Measurements from ENCODE around the gene ZC3H11A. TPM values are rescaled to one million over a fixed set of nuclear protein-coding genes. Genes with fewer than 3 reads are reported as not detected.
"Not testable (repeated sequence)": the region's sequence is repeated elsewhere in the genome, so short reads cannot be mapped to it uniquely, and the experiment has no call there.

The ZC3H11A gene
- total and polyA plus RNA-seq, 2 of the 4 experiments (the other 2 are of a cell fraction), result 52.1 to 66.5 TPM

DNA sequence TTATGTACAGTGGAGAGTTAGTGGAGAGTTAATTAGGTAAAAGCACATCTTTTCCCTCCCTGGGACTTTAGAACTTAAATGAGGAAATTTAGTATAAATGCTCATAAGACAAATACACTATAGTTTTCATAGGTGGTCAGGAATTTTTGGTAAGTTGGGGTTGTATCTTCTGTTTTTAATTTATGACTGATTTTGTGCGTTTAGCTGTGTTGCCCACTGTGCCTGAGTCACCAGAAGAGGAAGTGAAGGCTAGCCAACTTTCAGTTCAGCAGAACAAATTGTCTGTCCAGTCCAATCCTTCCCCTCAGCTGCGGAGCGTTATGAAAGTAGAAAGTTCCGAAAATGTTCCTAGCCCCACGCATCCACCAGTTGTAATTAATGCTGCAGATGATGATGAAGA lies 33.8 kb downstream of the ZC3H11A start:
- H3K4me2 ChIP-seq (ENCODE audit: low read depth, low read length); dilution Hi-C loops (cut with HindIII; ENCODE audit: low sequenced_read_pairs, unreplicated experiment); BruUV-seq (replicated peaks); H2AK9ac ChIP-seq (replicated peaks; ENCODE audit: low read depth, low read length, poor library complexity); H2AFZ ChIP-seq (replicated peaks; ENCODE audit: low read length, poor library complexity); H3K9ac ChIP-seq (ENCODE audit: low read depth, low read length); H3K14ac ChIP-seq (replicated peaks; ENCODE audit: low read depth, low read length); H3K56ac ChIP-seq (ENCODE audit: extremely low read depth, insufficient read depth, low read length); H3K4ac ChIP-seq (ENCODE audit: low read depth, low read length); H4K91ac ChIP-seq (ENCODE audit: insufficient read depth, low read depth, low read length); H2AK5ac ChIP-seq (ENCODE audit: low read depth, low read length); H4K8ac ChIP-seq (ENCODE audit: low read depth in 2 of 2, low read length in 2 of 2); H4K20me1 ChIP-seq (ENCODE audit: insufficient read depth, low read length); H3K9me3 ChIP-seq (ENCODE audit: control insufficient read depth, insufficient read depth, low read length); H4K5ac ChIP-seq (ENCODE audit: low read depth, low read length); H3K4me1 ChIP-seq (ENCODE audit: control insufficient read depth, insufficient read depth, low read length); CTCF ChIA-PET; H3K27ac ChIP-seq (ENCODE audit: insufficient read depth, low read length); in situ Hi-C loops (cut with MboI; ENCODE audit: low sequenced_read_pairs); H2BK20ac ChIP-seq (ENCODE audit: low read depth, low read length); H2BK15ac ChIP-seq (ENCODE audit: low read depth, low read length); H3K4me3 ChIP-seq (ENCODE audit: insufficient read depth, low read depth, low read length); H3K27me3 ChIP-seq (ENCODE audit: control insufficient read depth, insufficient read depth, low read length); H3K18ac ChIP-seq (ENCODE audit: low read depth, low read length); H3K9me1 ChIP-seq (ENCODE audit: insufficient read depth, low read length); intact Hi-C loops (cut with micrococcal nuclease); H3K23ac ChIP-seq (ENCODE audit: low read depth, low read length); POLR2A ChIA-PET (ENCODE audit: unreplicated experiment); H2BK120ac ChIP-seq (ENCODE audit: low read depth, low read length): not testable (repeated sequence)
- WGBS, 2 experiments (ENCODE audit: extremely low coverage in 2 of 2, insufficient read length in 1 of 2), result 100% methylated on average over 1 of the region's 5 CpGs; no CpG with 5 or more reads in 1 of the 2 experiments
- peak; percentile 24 for DNase-seq
- Histone ChIP-seq H3K79me1 (ENCODE audit: low read depth in 1 of 2, low read length in 2 of 2) (peaks cover 3 to 14% of the 10 kb centered on the region in 2 experiments; a peak in 3 of 4 replicates), H2BK5ac (ENCODE audit: low read depth, low read length, poor library complexity, severe bottlenecking) (peak overlapping the region; percentile 15), H3K36me3 (ENCODE audit: control insufficient read depth, insufficient read depth, low read length) (peaks cover 42% of the 10 kb centered on the region)
- peak; percentile 24; the same call in 1 of the 2 replicates for ATAC-seq (ENCODE audit: low read depth)
